Stimulated activated CD8-positive, alpha-beta memory T cell treated with anti-CD3 and anti-CD28 coated beads, Interleukin-12 subunit alpha, Interleukin-12 subunit beta, amount 100 ng/mL, for 24 hours (primary cell): Measurements from ENCODE around the gene AGA.

ENCODE experiments used
- DNase-seq: peaks from one replicate; pipeline ENCODE4 v3.0.0-alpha.2; 2020; ENCODE audit errors: extremely low read depth

Gene AGA

GRCh38 chr4:177441803-177442622 lies at the start of gene AGA:
Gene AGA, minus strand, starts transcription at chr4:177442437. Its CDS starts 62 bp downstream, at chr4:177442375.
- DNase-seq: peak; percentile 92

- no peak for DNase-seq
Observed at GRCh38 chr4:177492022-177492421, 49.8 kb upstream of the AGA start.

- DNase-seq: no peak
Observed at GRCh38 chr4:177490769-177491168, 48.5 kb upstream of the AGA start.

GRCh38 chr4:177489471-177490246 lies 47.4 kb upstream of the AGA start:
- no peak for DNase-seq

- DNase-seq: no peak
Observed at GRCh38 chr4:177487977-177488376, 45.7 kb upstream of the AGA start.

GRCh38 chr4:177485528-177485927 lies 43.3 kb upstream of the AGA start:
- no peak for DNase-seq

GRCh38 chr4:177484613-177485021 lies 42.4 kb upstream of the AGA start:
- DNase-seq: no peak

- DNase-seq: no peak
Observed at GRCh38 chr4:177483760-177484159, 41.5 kb upstream of the AGA start.

GRCh38 chr4:177483271-177483670 lies 41.0 kb upstream of the AGA start:
- no peak for DNase-seq

GRCh38 chr4:177482367-177482766 lies 40.1 kb upstream of the AGA start:
- no peak for DNase-seq

GRCh38 chr4:177480795-177481194 lies 38.6 kb upstream of the AGA start:
- no peak for DNase-seq

GRCh38 chr4:177479063-177479462 lies 36.8 kb upstream of the AGA start:
- no peak for DNase-seq

GRCh38 chr4:177478496-177478895 lies 36.3 kb upstream of the AGA start:
- DNase-seq: no peak

GRCh38 chr4:177473991-177474390 lies 31.8 kb upstream of the AGA start:
- no peak for DNase-seq

- DNase-seq: no peak
Observed at GRCh38 chr4:177464026-177464425, 21.8 kb upstream of the AGA start.

- no peak for DNase-seq
Observed at GRCh38 chr4:177461606-177462005, 19.4 kb upstream of the AGA start.

- no peak for DNase-seq
Observed at GRCh38 chr4:177460460-177460859, 18.2 kb upstream of the AGA start.

- no peak for DNase-seq
Observed at GRCh38 chr4:177455561-177455970, 13.3 kb upstream of the AGA start.

GRCh38 chr4:177453116-177453515 lies 10.9 kb upstream of the AGA start:
- no peak for DNase-seq

- no peak for DNase-seq
Observed at GRCh38 chr4:177451108-177451500, 8.9 kb upstream of the AGA start.

GRCh38 chr4:177450426-177451107 lies 8.3 kb upstream of the AGA start:
- no peak for DNase-seq

- no peak for DNase-seq
Observed at GRCh38 chr4:177448850-177449249, 6.6 kb upstream of the AGA start.
